ENCODE results near the gene TRPV2. TPM values are rescaled to one million over a fixed set of nuclear protein-coding genes. Genes with fewer than 3 reads are reported as not detected.

The TRPV2 gene
- total and polyA plus RNA-seq, 9 of the 15 experiments (the other 6 are each of a cell fraction or from before 2014, with no cell fraction given), result 10.0 to 97.5 (median 30.3) TPM

DNA sequence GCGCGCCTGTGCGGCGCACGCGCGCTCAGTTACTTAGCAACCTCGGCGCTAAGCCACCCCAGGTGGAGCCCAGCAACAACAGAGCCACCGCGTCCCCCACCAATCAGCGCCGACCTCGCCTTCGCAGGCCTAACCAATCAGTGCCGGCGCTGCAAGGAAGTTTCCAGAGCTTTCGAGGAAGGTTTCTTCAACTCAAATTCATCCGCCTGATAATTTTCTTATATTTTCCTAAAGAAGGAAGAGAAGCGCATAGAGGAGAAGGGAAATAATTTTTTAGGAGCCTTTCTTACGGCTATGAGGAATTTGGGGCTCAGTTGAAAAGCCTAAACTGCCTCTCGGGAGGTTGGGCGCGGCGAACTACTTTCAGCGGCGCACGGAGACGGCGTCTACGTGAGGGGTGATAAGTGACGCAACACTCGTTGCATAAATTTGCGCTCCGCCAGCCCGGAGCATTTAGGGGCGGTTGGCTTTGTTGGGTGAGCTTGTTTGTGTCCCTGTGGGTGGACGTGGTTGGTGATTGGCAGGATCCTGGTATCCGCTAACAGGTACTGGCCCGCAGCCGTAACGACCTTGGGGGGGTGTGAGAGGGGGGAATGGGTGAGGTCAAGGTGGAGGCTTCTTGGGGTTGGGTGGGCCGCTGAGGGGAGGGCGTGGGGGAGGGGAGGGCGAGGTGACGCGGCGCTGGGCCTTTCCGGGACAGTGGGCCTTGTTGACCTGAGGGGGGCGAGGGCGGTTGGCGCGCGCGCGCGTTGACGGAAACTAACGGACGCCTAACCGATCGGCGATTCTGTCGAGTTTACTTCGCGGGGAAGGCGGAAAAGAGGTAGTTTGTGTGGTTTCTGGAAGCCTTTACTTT, 34.5 kb upstream of the TRPV2 start, which contains the start of gene UBB:
Gene UBB, plus strand, starts transcription at position 452 of the 856 bp plus-strand sequence. CDS start 817 bp downstream, outside the sequence.
- in situ Hi-C loops (cut with MboI), result no loop called here
- peak within 1 kb of the TSS; percentile 77 for H3K4me2 ChIP-seq (ENCODE audit: insufficient read depth, low read length)
- H3K4me3 ChIP-seq, result peak within 1 kb of the TSS; percentile 55
- no TSS peak for BruUV-seq (replicated peaks)
- WGBS (ENCODE audit: insufficient coverage, low coverage, missing lambda C conversion rate), result under 1% methylated on average over 32 of the region's 67 CpGs
- H3K79me2 ChIP-seq (ENCODE audit: control insufficient read depth, insufficient read depth, low read length), result peaks cover 41% of the 10 kb centered on the region
- DNase-seq (ENCODE audit: extremely low read depth in 1 of 4, low spot score in 3 of 4), result peak; percentile 90 to 96 (median 92)
- no peaks in the 10 kb centered on the region for H3K9me1 ChIP-seq (ENCODE audit: control insufficient read depth, insufficient read depth, low read length)
- H2AFZ ChIP-seq (ENCODE audit: low read depth, low read length), result peak within 1 kb of the TSS; percentile 93
- CTCF ChIA-PET (ENCODE audit: low intra/inter-chr PET ratio), result no interaction called here
- POLR2A ChIA-PET, result interaction anchor here (0.6 to 3.8 kb wide), 27 partner anchors 8 to 1455 kb away, joined by 3 to 39 read pairs (median 3); partner anchors contain the start of gene CENPV
- ATAC-seq, result peak; percentile 95
- H3K9ac ChIP-seq (ENCODE audit: insufficient read depth in 1 of 2, low read depth in 2 of 2, low read length in 2 of 2), result peak within 1 kb of the TSS; percentile 91 to 96
- peaks cover 11% of the 10 kb centered on the region; the same call in 1 of the 2 replicates for H4K20me1 ChIP-seq (replicated peaks; ENCODE audit: control insufficient read depth, insufficient read depth, low read length)
- peaks cover 17 to 23% of the 10 kb centered on the region in 2 experiments; a peak in 4 of 5 replicates for H3K4me1 ChIP-seq (replicated peaks in 1 of 2; ENCODE audit: control insufficient read depth in 2 of 2, insufficient read depth in 2 of 2, low read length in 2 of 2)
- peaks cover 29% of the 10 kb centered on the region; the same call in 2 of the 3 replicates for H3K36me3 ChIP-seq (ENCODE audit: control insufficient read depth, insufficient read depth, low read length)
- intact Hi-C loops (cut with micrococcal nuclease), result loop anchor here (2.0 kb wide), 2 partner anchors 58 to 94 kb away; no protein-coding TSS in a partner anchor
- no peaks in the 10 kb centered on the region for H3K9me3 ChIP-seq (replicated peaks; ENCODE audit: control insufficient read depth, insufficient read depth, low read depth, low read length)
- FAIRE-seq, result peak; percentile 97
- H3K27me3 ChIP-seq (ENCODE audit: control insufficient read depth in 2 of 2, insufficient read depth in 2 of 2, low read length in 2 of 2), result no peaks in the 10 kb centered on the region
- peak within 1 kb of the TSS; percentile 94 for H3K27ac ChIP-seq (ENCODE audit: extremely low read depth, low read depth, low read length)
- TF ChIP-seq EP300 (IDR thresholded peaks at IDR 0.05; ENCODE audit: low read length), result peak; percentile 64
- TF ChIP-seq, protein P1, sequence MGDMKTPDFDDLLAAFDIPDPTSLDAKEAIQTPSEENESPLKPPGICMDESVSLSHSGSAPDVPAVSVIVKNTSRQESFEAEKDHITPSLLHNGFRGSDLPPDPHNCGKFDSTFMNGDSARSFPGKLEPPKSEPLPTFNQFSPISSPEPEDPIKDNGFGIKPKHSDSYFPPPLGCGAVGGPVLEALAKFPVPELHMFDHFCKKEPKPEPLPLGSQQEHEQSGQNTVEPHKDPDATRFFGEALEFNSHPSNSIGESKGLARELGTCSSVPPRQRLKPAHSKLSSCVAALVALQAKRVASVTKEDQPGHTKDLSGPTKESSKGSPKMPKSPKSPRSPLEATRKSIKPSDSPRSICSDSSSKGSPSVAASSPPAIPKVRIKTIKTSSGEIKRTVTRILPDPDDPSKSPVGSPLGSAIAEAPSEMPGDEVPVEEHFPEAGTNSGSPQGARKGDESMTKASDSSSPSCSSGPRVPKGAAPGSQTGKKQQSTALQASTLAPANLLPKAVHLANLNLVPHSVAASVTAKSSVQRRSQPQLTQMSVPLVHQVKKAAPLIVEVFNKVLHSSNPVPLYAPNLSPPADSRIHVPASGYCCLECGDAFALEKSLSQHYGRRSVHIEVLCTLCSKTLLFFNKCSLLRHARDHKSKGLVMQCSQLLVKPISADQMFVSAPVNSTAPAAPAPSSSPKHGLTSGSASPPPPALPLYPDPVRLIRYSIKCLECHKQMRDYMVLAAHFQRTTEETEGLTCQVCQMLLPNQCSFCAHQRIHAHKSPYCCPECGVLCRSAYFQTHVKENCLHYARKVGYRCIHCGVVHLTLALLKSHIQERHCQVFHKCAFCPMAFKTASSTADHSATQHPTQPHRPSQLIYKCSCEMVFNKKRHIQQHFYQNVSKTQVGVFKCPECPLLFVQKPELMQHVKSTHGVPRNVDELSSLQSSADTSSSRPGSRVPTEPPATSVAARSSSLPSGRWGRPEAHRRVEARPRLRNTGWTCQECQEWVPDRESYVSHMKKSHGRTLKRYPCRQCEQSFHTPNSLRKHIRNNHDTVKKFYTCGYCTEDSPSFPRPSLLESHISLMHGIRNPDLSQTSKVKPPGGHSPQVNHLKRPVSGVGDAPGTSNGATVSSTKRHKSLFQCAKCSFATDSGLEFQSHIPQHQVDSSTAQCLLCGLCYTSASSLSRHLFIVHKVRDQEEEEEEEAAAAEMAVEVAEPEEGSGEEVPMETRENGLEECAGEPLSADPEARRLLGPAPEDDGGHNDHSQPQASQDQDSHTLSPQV (IDR thresholded peaks at IDR 0.05), result 0 out of 2 replicates have a peak, but pooled peaks have one; percentile 41
- TF ChIP-seq, protein P2, sequence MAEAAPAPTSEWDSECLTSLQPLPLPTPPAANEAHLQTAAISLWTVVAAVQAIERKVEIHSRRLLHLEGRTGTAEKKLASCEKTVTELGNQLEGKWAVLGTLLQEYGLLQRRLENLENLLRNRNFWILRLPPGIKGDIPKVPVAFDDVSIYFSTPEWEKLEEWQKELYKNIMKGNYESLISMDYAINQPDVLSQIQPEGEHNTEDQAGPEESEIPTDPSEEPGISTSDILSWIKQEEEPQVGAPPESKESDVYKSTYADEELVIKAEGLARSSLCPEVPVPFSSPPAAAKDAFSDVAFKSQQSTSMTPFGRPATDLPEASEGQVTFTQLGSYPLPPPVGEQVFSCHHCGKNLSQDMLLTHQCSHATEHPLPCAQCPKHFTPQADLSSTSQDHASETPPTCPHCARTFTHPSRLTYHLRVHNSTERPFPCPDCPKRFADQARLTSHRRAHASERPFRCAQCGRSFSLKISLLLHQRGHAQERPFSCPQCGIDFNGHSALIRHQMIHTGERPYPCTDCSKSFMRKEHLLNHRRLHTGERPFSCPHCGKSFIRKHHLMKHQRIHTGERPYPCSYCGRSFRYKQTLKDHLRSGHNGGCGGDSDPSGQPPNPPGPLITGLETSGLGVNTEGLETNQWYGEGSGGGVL (CRISPR knock-in tag; IDR thresholded peaks at IDR 0.05), result no peak
- TF ChIP-seq KLF6 (CRISPR knock-in tag; IDR thresholded peaks at IDR 0.05; ENCODE audit: borderline replicate concordance), result peak; percentile 59; the same call in 1 of the 2 replicates
- TF ChIP-seq, protein P3, sequence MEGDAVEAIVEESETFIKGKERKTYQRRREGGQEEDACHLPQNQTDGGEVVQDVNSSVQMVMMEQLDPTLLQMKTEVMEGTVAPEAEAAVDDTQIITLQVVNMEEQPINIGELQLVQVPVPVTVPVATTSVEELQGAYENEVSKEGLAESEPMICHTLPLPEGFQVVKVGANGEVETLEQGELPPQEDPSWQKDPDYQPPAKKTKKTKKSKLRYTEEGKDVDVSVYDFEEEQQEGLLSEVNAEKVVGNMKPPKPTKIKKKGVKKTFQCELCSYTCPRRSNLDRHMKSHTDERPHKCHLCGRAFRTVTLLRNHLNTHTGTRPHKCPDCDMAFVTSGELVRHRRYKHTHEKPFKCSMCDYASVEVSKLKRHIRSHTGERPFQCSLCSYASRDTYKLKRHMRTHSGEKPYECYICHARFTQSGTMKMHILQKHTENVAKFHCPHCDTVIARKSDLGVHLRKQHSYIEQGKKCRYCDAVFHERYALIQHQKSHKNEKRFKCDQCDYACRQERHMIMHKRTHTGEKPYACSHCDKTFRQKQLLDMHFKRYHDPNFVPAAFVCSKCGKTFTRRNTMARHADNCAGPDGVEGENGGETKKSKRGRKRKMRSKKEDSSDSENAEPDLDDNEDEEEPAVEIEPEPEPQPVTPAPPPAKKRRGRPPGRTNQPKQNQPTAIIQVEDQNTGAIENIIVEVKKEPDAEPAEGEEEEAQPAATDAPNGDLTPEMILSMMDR (IDR thresholded peaks at IDR 0.05 in 2 of 3, conservative IDR thresholded peaks at IDR 0.05 in 1 of 3; ENCODE audit: insufficient read depth in 2 of 3, low read depth in 1 of 3, low read length in 3 of 3), result no peak; a peak in 3 of 6 replicates
- no peak for TF ChIP-seq THRAP3 (IDR thresholded peaks at IDR 0.05; ENCODE audit: borderline replicate concordance)
- TF ChIP-seq FIP1L1 (IDR thresholded peaks at IDR 0.05; ENCODE audit: low read depth, low read length, poor library complexity, severe bottlenecking), result no peak
- TF ChIP-seq TCFL5 (CRISPR knock-in tag; conservative IDR thresholded peaks at IDR 0.05), result no peak
- no peak for TF ChIP-seq U2AF2 (optimal IDR thresholded peaks at IDR 0.05; ENCODE audit: low read depth, low read length)
